Hepatocyte (in vitro differentiated cells): Measurements from ENCODE around the gene RALGAPA2. TPM values are rescaled to one million over a fixed set of nuclear protein-coding genes. Genes with fewer than 3 reads are reported as not detected.

Source experiments
- DNase-seq: peaks from one replicate; pipeline ENCODE4 v3.0.0-alpha.2; 2016; ENCODE audit warnings: low spot score
- H2AFZ ChIP-seq: fragments of 200-600 bp; sonication (generic); 2 replicates; pipeline ENCODE4 v1.6.0; 2016; ENCODE audit warnings: antibody characterized with exemption, mild to moderate bottlenecking
- H3K27ac ChIP-seq: fragments of 200-600 bp; sonication (generic); 2 replicates; pipeline ENCODE4 v1.5.1; 2016; ENCODE audit warnings: mild to moderate bottlenecking
- H3K27me3 ChIP-seq: fragments of 200-600 bp; sonication (generic); 2 replicates; pipeline ENCODE4 v1.6.1; 2016
- H3K36me3 ChIP-seq: fragments of 200-600 bp; sonication (generic); replicated peaks from 2 replicates; pipeline ENCODE4 v1.5.1; 2016; ENCODE audit warnings: low read depth; ENCODE audit not compliant: insufficient read depth
- H3K4me1 ChIP-seq: fragments of 200-600 bp; sonication (generic); 2 replicates; pipeline ENCODE4 v1.5.1; 2016; ENCODE audit warnings: mild to moderate bottlenecking, moderate library complexity; ENCODE audit not compliant: insufficient read depth
- H3K4me2 ChIP-seq: fragments of 200-600 bp; sonication (generic); 2 replicates; pipeline ENCODE4 v1.6.0; 2016
- H3K4me3 ChIP-seq: fragments of 200-600 bp; sonication (generic); 2 replicates; pipeline ENCODE4 v1.5.1; 2016; ENCODE audit warnings: mild to moderate bottlenecking
- H3K79me2 ChIP-seq: fragments of 200-600 bp; sonication (generic); 2 replicates; pipeline ENCODE4 v1.6.0; 2017; ENCODE audit warnings: mild to moderate bottlenecking
- H3K9me2 ChIP-seq: fragments of 200-600 bp; sonication (generic); replicated peaks from 2 replicates; pipeline ENCODE4 v1.6.0; 2017; ENCODE audit warnings: mild to moderate bottlenecking; ENCODE audit not compliant: insufficient read depth
- H3K9me3 ChIP-seq: fragments of 200-600 bp; sonication (generic); 2 replicates; pipeline ENCODE4 v1.5.1; 2016; ENCODE audit warnings: low read depth, mild to moderate bottlenecking
- H4K20me1 ChIP-seq: fragments of 200-600 bp; sonication (generic); 2 replicates; pipeline ENCODE4 v1.6.0; 2016; ENCODE audit warnings: mild to moderate bottlenecking; ENCODE audit not compliant: insufficient read depth, poor library complexity, severe bottlenecking
- CTCF ChIP-seq: fragments of 200-600 bp; sonication (generic); IDR thresholded peaks from 2 replicates; pipeline ENCODE4 v1.5.1; 2016; ENCODE audit warnings: antibody characterized with exemption, mild to moderate bottlenecking; ENCODE audit not compliant: poor library complexity
- EZH2 ChIP-seq: fragments of 200-600 bp; sonication (generic); IDR thresholded peaks from 2 replicates; pipeline ENCODE4 v1.6.1; 2016; ENCODE audit warnings: antibody characterized with exemption, mild to moderate bottlenecking, borderline replicate concordance
- EZH2phosphoT487 ChIP-seq: fragments of 200-600 bp; sonication (generic); IDR thresholded peaks from one replicate; pipeline ENCODE4 v1.6.1; 2018; ENCODE audit warnings: antibody characterized with exemption, mild to moderate bottlenecking, low read depth, moderate library complexity; ENCODE audit not compliant: unreplicated experiment, severe bottlenecking
- WGBS: methylation state at CpG from one replicate; pipeline ENCODE4 v1.1.6; 2016; ENCODE audit warnings: low lambda C conversion rate; ENCODE audit errors: missing lambda C conversion rate; 5-methylcytosine and 5-hydroxymethylcytosine counted together
- polyA plus RNA-seq: library from polyadenylated mRNA; unstranded; fragments of >200 nt; fragmentation: Nextera tagmentation; extraction: Ambion mirVana; gene quantifications from 2 replicates; pipeline ENCODE4 v1.2.1, GENCODE V29; 2016
- total RNA-seq: library from RNA; depleted of rRNA; stranded (reverse); fragments of >200 nt; gene quantifications from 2 replicates; pipeline ENCODE4 v1.2.3, GENCODE V29; 2014

RALGAPA2 gene
- total and polyA plus RNA-seq, 2 experiments from 2014 or later, result 16.8 to 35.3 TPM

GRCh38 chr20:20683481-20684321, 28.7 kb downstream of the RALGAPA2 start:
- Histone ChIP-seq H4K20me1 (peaks cover 8% of the 10 kb centered on the region), H3K4me1 (peaks cover 3% of the 10 kb centered on the region)

GRCh38 chr20:20683020-20683419, 29.4 kb downstream of the RALGAPA2 start:
- TF ChIP-seq EZH2, result no peak
- no peak for TF ChIP-seq CTCF
- no peak for TF ChIP-seq EZH2phosphoT487
- Histone ChIP-seq H3K36me3 (no peaks in the 10 kb centered on the region), H3K9me3 (no peaks in the 10 kb centered on the region), H3K27ac (no peak overlapping the region), H3K27me3 (no peaks in the 10 kb centered on the region), H3K9me2 (no peaks in the 10 kb centered on the region), H2AFZ (no peak overlapping the region), H3K79me2 (peaks cover 82% of the 10 kb centered on the region), H3K4me2 (no peak overlapping the region), H4K20me1 (peaks cover 8% of the 10 kb centered on the region), H3K4me1 (peaks cover 3% of the 10 kb centered on the region), H3K4me3 (no peak overlapping the region)
- WGBS, result 91% methylated on average over 9 of the region's 9 CpGs
- DNase-seq, result no peak

More at GRCh38 chr20:20683481-20684321, 28.7 kb downstream of the RALGAPA2 start:
- TF ChIP-seq EZH2phosphoT487 (no peak), CTCF (no peak), EZH2 (no peak)
- H3K9me3 ChIP-seq, result no peaks in the 10 kb centered on the region
- no peaks in the 10 kb centered on the region for H3K27me3 ChIP-seq
- H3K4me2 ChIP-seq, result no peak overlapping the region
- no peaks in the 10 kb centered on the region for H3K36me3 ChIP-seq
- peaks cover 89% of the 10 kb centered on the region for H3K79me2 ChIP-seq
- H3K27ac ChIP-seq, result no peak overlapping the region
- no peak for DNase-seq
- no peak overlapping the region for H2AFZ ChIP-seq
- H3K9me2 ChIP-seq, result no peaks in the 10 kb centered on the region
- 85% methylated on average over 10 of the region's 10 CpGs for WGBS
- no peak overlapping the region for H3K4me3 ChIP-seq

- Histone ChIP-seq H3K9me2 (no peaks in the 10 kb centered on the region), H3K4me2 (no peak overlapping the region), H3K27ac (no peak overlapping the region), H2AFZ (no peak overlapping the region), H3K4me1 (peaks cover 3% of the 10 kb centered on the region), H3K4me3 (no peak overlapping the region), H3K36me3 (no peaks in the 10 kb centered on the region), H3K27me3 (no peaks in the 10 kb centered on the region), H3K9me3 (no peaks in the 10 kb centered on the region), H3K79me2 (peaks cover 63% of the 10 kb centered on the region), H4K20me1 (peaks cover 8% of the 10 kb centered on the region)
- no peak for DNase-seq
- 88% methylated on average over 7 of the region's 7 CpGs for WGBS
- TF ChIP-seq CTCF, result no peak
- TF ChIP-seq EZH2, result no peak
- TF ChIP-seq EZH2phosphoT487, result no peak
These were observed 31.4 kb downstream of the RALGAPA2 start for GRCh38 chr20:20680991-20681508.
